ENCODE data around the gene GPC6.
"Not testable (repeated sequence)": the region's sequence is repeated elsewhere in the genome, so short reads cannot be mapped to it uniquely, and the experiment has no call there.

The GPC6 gene

GRCh38 chr13:93270769-93271742 lies 44.4 kb downstream of the GPC6 start:
- peak; percentile 9 for DNase-seq

DNA sequence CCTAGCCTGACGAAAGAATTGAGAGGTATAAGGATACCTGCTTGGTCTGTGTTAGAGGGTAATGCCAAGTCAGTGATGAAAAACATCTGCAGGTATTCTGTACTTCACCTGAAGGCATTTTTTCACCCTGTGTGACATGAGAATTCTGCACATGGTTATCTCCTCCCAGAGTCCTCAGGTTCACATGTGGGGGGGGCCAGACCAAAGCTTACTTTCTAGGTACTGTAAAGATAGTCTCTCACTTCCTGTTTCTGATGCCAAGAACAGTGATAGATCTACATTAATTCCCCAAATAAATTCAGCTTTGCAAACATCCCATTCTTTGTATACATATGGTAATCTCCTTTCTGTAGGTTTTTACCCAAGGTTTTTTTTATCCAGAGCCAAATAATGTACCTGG lies 53.4 kb downstream of the GPC6 start:
- DNase-seq, result no peak

- DNase-seq, result no peak
Observed at GRCh38 chr13:93280688-93281087, 54.1 kb downstream of the GPC6 start.

GRCh38 chr13:93283255-93283654 lies 56.6 kb downstream of the GPC6 start:
- DNase-seq, result no peak

GRCh38 chr13:93284064-93284463 lies 57.5 kb downstream of the GPC6 start:
- no peak for DNase-seq

DNA sequence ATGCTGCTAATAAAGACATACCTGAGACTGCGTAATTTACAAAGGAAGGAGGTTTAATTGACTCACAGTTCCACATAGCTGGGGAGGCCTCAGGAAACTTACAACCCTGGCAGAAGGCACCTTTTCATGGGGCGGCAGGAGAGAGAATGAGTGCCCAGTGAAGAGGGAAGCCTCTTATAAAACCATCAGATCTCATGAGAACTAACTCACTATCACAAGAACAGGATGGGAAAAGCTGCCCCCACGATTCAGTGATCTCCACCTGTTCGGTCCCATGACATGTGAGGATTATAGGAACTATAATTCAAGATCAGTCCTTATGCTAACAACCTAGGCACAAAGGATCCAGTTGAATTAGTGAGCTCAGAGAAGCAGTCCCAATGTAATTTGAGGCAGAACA lies 59.4 kb downstream of the GPC6 start:
- DNase-seq, result no peak

DNA sequence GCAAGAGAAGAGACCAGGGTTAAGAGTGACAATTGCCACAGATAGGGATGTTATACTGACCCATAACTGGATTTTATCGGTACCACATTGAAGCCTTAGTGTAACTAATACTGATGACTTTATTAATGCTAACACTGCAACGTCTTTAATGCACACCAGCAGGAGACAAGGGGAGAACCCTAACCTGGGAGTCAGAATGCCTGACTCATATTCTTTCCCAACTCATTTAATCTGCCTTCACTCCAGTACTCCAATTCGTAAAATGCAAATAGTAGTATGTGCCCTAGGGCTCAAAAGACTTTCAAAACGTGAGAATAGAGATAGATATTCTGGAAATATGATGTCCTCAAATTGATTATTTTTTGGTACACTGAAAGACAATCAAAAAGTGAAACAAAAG lies 62.4 kb downstream of the GPC6 start:
- DNase-seq, result no peak

DNA sequence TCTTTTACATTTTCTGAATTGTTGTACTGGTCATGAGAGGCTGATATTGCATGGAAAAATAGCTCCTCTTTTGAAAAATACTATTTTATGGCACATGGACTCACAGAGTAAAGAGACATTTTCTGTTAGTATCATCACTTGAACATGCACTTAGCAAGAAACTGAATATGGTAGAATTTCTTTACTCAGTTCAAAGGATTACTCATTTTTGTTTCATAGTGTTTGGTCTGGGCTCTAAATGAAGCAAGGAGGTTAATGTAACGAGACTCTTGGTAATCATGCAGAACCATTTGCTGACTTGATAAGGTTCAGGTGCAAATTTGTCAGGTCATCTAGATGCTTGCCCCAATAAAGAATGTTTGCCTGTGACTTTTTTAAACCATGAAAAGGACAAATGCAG lies 63.2 kb downstream of the GPC6 start:
- DNase-seq, result no peak

GRCh38 chr13:93290503-93290902 lies 63.9 kb downstream of the GPC6 start:
- DNase-seq, result no peak

DNA sequence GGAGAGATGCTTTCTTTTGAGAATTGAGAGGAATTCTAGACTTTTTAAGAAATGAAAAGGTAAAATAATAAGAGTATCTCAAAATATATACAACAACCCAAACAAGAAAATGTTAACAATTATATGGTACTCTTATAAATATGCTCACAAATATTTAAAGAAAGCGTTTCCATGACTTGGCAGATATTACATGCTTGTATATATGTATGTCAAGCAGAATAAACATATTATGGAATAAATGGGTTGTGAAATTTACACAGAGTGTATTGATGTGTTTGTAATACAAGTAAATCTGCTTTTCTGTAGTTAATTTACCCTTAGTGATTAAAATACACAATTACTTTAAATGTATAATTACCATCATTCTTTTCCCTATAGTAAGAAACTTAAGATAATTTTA lies 65.8 kb downstream of the GPC6 start:
- DNase-seq, result no peak

- no peak for DNase-seq
Observed at GRCh38 chr13:93293710-93294109, 67.1 kb downstream of the GPC6 start.

DNA sequence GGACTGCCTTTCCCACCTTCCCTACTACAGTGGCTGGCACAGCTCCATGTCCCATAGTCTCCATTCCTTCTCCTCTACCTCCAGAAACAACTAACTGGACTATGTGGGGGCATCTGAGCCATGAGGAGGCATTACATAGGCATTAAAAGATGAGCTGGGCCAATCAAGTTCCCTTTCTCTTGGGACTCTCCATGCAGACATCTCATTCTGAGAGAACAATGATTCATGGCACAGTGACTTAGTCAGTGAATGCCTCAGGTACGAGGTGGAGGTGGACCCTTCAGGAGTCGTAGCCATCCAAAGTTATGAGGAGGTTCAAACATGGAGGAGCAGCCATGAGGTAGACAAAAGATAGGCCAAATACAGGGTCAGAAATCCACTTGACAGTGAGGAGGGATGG lies 70.0 kb downstream of the GPC6 start:
- no peak for DNase-seq

GRCh38 chr13:93298713-93299112 lies 72.1 kb downstream of the GPC6 start:
- peak; percentile 29 for DNase-seq

DNA sequence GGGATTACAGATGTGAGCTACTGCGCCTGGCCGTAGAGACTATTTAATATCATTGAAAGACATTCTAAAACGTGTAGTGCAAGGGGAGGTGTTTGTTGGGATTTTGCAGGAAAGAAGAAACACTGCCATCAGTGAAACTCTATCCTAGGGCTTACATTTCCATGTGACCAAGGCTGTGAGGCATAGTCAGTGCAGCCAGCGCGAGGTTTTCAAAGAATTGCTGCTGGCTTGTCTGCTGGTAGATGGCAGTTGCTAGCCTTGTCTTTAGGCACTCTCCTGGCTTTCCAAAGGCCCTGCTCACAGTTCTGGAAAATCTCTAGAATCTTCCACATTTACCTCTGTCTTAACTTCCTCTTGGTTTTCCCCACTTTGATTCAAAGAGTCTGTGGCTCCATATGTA lies 77.5 kb downstream of the GPC6 start:
- no peak for DNase-seq

GRCh38 chr13:93304868-93305613 lies 78.4 kb downstream of the GPC6 start:
- no peak for DNase-seq

DNA sequence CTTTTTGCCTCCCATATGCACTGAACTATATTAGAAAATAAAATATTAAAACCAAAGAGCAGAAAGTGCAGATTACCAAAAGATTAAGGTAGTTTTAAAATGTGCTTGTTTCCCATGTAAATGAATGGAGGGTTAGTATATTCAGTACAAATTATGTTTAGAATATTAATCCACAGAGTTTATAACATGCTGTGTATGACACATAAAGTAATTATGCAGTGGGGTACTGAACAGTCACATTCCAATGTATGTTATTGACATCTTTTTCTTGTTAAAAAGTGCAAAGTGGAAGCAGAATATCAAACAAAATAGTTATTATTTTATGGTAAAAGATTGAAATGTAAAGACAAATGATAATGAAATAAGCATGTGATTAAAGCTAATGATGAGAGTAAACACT lies 79.3 kb downstream of the GPC6 start:
- DNase-seq, result peak; percentile 57

- peak; percentile 10 for DNase-seq
Observed at GRCh38 chr13:93307136-93307535, 80.5 kb downstream of the GPC6 start.

- DNase-seq, result no peak
Observed at GRCh38 chr13:93307651-93308050, 81.0 kb downstream of the GPC6 start.

- DNase-seq, result peak; percentile 9
Observed at GRCh38 chr13:93309886-93310523, 83.4 kb downstream of the GPC6 start.

DNA sequence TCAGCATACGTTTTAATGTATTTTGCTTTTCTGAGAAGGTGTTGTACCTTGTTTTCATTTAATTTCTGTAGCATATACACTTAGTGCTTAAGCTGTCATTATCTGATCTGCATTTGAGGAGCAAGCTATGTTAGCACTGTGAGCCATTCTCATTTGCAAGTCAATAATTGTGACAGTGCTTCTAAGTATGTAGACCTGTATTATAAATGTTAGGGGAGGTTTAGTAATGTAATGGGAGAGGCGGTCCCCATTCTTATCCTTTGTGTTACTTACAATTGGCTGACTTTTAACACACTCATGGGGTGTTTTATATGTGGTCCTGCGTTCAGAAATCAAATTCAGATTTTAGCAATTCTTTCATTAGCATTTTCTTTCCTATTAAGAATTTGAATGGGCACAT lies 90.2 kb downstream of the GPC6 start:
- DNase-seq, result no peak

GRCh38 chr13:93318534-93319254 lies 92.1 kb downstream of the GPC6 start:
- no peak for DNase-seq

DNA sequence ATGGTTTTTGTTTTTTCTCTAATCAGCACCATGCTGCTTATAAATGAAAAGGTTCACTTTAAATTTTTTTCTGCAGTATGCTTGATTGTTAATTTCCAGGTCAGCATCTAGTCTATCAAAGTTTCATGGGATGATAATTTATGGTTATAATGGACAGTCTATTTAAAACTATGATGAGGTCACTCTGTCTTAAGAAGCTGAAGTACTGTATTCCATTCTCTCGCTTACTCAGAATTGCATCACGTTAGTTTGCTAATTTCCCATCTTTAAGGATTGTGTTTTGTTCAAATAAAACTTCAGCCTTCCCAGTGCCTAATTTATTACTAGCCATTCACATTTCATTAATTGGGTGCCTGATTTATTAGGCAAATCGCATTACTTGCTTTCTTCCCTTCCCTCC lies 94.3 kb downstream of the GPC6 start:
- DNase-seq, result peak; percentile 8

DNA sequence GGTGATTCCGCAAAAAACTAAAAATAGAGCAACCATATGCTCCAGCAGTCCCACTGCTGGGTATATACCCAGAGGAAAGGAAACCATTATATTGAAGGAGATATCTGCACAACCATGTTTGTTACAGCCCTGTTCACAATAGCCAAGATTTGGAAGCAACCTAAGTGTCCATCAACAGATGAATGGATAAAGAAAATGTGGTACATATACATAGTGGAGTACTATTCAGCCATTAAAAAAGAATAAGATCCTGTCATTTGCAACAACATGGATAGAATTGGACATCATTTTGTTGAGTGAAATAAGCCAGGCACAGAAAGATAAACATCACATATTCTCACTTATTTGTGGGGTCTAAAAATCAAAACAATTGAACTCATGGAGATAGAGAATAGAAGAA lies 97.3 kb downstream of the GPC6 start:
- not testable (repeated sequence) for DNase-seq
